ENCODE results near the gene IQGAP1. TPM values are rescaled to one million over a fixed set of nuclear protein-coding genes. Genes with fewer than 3 reads are reported as not detected.
A peak's percentile ranks its signal among the peaks of the same experiment; 100 is the strongest.

Gene IQGAP1
- total and polyA plus RNA-seq, 2 of the 4 experiments (the other 2 are of a cell fraction): 87.5 to 207 TPM

DNA sequence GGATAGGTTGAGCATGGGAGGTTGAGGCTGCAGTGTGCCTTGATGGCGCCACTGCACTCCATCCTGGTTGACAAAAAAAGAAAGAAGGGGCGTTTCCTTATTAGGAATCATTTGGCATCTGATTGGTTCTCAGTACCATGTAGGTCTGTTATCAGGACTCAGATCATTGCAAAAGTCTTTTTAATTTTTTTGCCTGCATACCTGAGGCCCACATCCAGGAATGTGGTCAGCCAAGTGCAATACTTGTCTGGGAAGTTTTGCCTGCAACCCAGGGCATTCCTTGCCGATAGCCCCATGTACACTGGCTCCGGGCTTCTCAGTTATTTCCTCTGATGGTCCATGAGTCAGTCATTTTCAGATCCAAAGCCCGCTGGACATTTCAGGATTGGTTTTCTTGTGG, 91.6 kb downstream of the IQGAP1 start:
- H3K36me3 ChIP-seq (ENCODE audit: control insufficient read depth, insufficient read depth, low read length): peaks cover 47% of the 10 kb centered on the region
- no peak overlapping the region for H2BK120ac ChIP-seq (ENCODE audit: low read depth, low read length)
- no peak overlapping the region for H2AK9ac ChIP-seq (replicated peaks; ENCODE audit: low read depth, low read length, poor library complexity)
- peak; percentile 8 for DNase-seq
- H3K9me3 ChIP-seq (ENCODE audit: control insufficient read depth, insufficient read depth, low read length): no peaks in the 10 kb centered on the region
- no peak; the same call in 1 of the 2 replicates for ATAC-seq (ENCODE audit: low read depth)
- no peak overlapping the region for H4K91ac ChIP-seq (ENCODE audit: insufficient read depth, low read depth, low read length)
- no peak overlapping the region for H3K4ac ChIP-seq (ENCODE audit: low read depth, low read length)
- dilution Hi-C loops (cut with HindIII; ENCODE audit: low sequenced_read_pairs, unreplicated experiment) (no loop called here), intact Hi-C loops (cut with micrococcal nuclease) (loop anchor here (5.0 kb wide), 1 partner anchor 42 kb away; no protein-coding TSS in a partner anchor), in situ Hi-C loops (cut with MboI; ENCODE audit: low sequenced_read_pairs) (no loop called here)
- no peak overlapping the region for H2BK5ac ChIP-seq (ENCODE audit: low read depth, low read length, poor library complexity, severe bottlenecking)
- ChIA-PET POLR2A (ENCODE audit: unreplicated experiment) (no interaction called here), CTCF (interaction anchor here (1.0 kb wide), 1 partner anchor 10 kb away, joined by 3 read pairs; no protein-coding TSS in a partner anchor)
- no peak overlapping the region for H3K4me3 ChIP-seq (ENCODE audit: insufficient read depth, low read depth, low read length)
- H4K5ac ChIP-seq (ENCODE audit: low read depth, low read length): no peak overlapping the region
- no peak overlapping the region for H3K56ac ChIP-seq (ENCODE audit: extremely low read depth, insufficient read depth, low read length)
- H2AFZ ChIP-seq (replicated peaks; ENCODE audit: low read length, poor library complexity): no peak overlapping the region
- no peak overlapping the region for H3K23ac ChIP-seq (ENCODE audit: low read depth, low read length)
- H2BK20ac ChIP-seq (ENCODE audit: low read depth, low read length): no peak overlapping the region
- no peak overlapping the region for H2BK15ac ChIP-seq (ENCODE audit: low read depth, low read length)
- no peaks in the 10 kb centered on the region; the same call in 1 of the 2 replicates for H3K9me1 ChIP-seq (ENCODE audit: insufficient read depth, low read length)
- WGBS, 2 experiments (ENCODE audit: extremely low coverage in 2 of 2, insufficient read length in 1 of 2): 89% methylated on average over 1 of the region's 5 CpGs; no CpG with 5 or more reads in 1 of the 2 experiments
- no TSS peak for BruUV-seq (replicated peaks)
- no peak overlapping the region for H2AK5ac ChIP-seq (ENCODE audit: low read depth, low read length)
- H3K18ac ChIP-seq (ENCODE audit: low read depth, low read length): no peak overlapping the region
- no peaks in the 10 kb centered on the region for H4K20me1 ChIP-seq (ENCODE audit: insufficient read depth, low read length)
- no peaks in the 10 kb centered on the region for H3K4me1 ChIP-seq (ENCODE audit: control insufficient read depth, insufficient read depth, low read length)
- TF ChIP-seq CEBPB (IDR thresholded peaks at IDR 0.05; ENCODE audit: low read depth, low read length) (no peak), RAD21 (IDR thresholded peaks at IDR 0.05; ENCODE audit: low read length) (no peak), BHLHE40 (IDR thresholded peaks at IDR 0.05; ENCODE audit: low read depth, low read length) (no peak), CHD1 (IDR thresholded peaks at IDR 0.05; ENCODE audit: low read depth, low read length) (no peak), MAZ (IDR thresholded peaks at IDR 0.05; ENCODE audit: borderline replicate concordance, low read depth, low read length) (no peak), NFE2L2 (IDR thresholded peaks at IDR 0.05; ENCODE audit: low read depth, low read length) (no peak), USF2 (IDR thresholded peaks at IDR 0.05; ENCODE audit: low read depth, low read length) (no peak), RFX5 (IDR thresholded peaks at IDR 0.05; ENCODE audit: low read depth, low read length) (no peak)
- TF ChIP-seq, protein P1, sequence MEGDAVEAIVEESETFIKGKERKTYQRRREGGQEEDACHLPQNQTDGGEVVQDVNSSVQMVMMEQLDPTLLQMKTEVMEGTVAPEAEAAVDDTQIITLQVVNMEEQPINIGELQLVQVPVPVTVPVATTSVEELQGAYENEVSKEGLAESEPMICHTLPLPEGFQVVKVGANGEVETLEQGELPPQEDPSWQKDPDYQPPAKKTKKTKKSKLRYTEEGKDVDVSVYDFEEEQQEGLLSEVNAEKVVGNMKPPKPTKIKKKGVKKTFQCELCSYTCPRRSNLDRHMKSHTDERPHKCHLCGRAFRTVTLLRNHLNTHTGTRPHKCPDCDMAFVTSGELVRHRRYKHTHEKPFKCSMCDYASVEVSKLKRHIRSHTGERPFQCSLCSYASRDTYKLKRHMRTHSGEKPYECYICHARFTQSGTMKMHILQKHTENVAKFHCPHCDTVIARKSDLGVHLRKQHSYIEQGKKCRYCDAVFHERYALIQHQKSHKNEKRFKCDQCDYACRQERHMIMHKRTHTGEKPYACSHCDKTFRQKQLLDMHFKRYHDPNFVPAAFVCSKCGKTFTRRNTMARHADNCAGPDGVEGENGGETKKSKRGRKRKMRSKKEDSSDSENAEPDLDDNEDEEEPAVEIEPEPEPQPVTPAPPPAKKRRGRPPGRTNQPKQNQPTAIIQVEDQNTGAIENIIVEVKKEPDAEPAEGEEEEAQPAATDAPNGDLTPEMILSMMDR (conservative IDR thresholded peaks at IDR 0.05; ENCODE audit: low read depth, low read length): no peak
- no peak overlapping the region for H4K8ac ChIP-seq (ENCODE audit: low read depth in 2 of 2, low read length in 2 of 2)
- H3K9ac ChIP-seq (ENCODE audit: low read depth, low read length): no peak overlapping the region
- no peak overlapping the region for H3K14ac ChIP-seq (replicated peaks; ENCODE audit: low read depth, low read length)
- H3K27me3 ChIP-seq (ENCODE audit: control insufficient read depth, insufficient read depth, low read length): no peaks in the 10 kb centered on the region
- peaks cover 8 to 41% of the 10 kb centered on the region in 2 experiments; a peak in 3 of 4 replicates for H3K79me1 ChIP-seq (ENCODE audit: low read depth in 1 of 2, low read length in 2 of 2)
- H3K4me2 ChIP-seq (ENCODE audit: low read depth, low read length): no peak overlapping the region
- no peak overlapping the region for H3K27ac ChIP-seq (ENCODE audit: insufficient read depth, low read length)
